GM12878 (cell line): ENCODE results near the gene MTX1. TPM values are rescaled to one million over a fixed set of nuclear protein-coding genes. Genes with fewer than 3 reads are reported as not detected.

Source experiments
- ATAC-seq: fragments of 200-7000 bp; cut with Tn5 transposase; 3 replicates; pipeline ENCODE4 v1.9.1; 2020; ENCODE audit warnings: mild to moderate bottlenecking, moderate library complexity
- BruUV-seq: library from RNA; stranded (reverse); fragments of 400-500 nt; replicated peaks from 2 replicates; lab custom pipeline; 2021; lab: Mats Ljungman, UMichigan
- CTCF ChIA-PET: fragments of 300-600 bp; sonication (Branson Sonifier 250); formaldehyde crosslinking; extraction: SDS; loops from one replicate; lab custom pipeline; 2021; ENCODE audit warnings: inconsistent platforms; lab: Yijun Ruan, JAX
- POLR2A ChIA-PET: fragments of 350-600 bp; formaldehyde crosslinking; extraction: SDS; loops from one replicate; lab custom pipeline; 2021; ENCODE audit warnings: inconsistent platforms; lab: Charles Lee
- RAD21 ChIA-PET: fragments of 300-600 bp; sonication (Branson Sonifier 250); formaldehyde crosslinking; loops from one replicate; lab custom pipeline; 2023; ENCODE audit warnings: antibody characterized with exemption; ENCODE audit not compliant: unreplicated experiment; lab: Charles Lee
- SMC1A ChIA-PET: fragments of 300-600 bp; sonication (Branson Sonifier 250); formaldehyde crosslinking; loops from one replicate; lab custom pipeline; 2023; ENCODE audit not compliant: unreplicated experiment, uncharacterized antibody; lab: Charles Lee
- DNase-seq: peaks from one replicate; pipeline ENCODE4 v3.0.0-alpha.2; 2011; ENCODE audit warnings: low read depth, low spot score
- FAIRE-seq: peaks from 3 replicates; lab custom pipeline; 2011; peaks lifted over from hg19 to GRCh38; lab: Jason Lieb, UNC
- H2AFZ ChIP-seq: 2 replicates; pipeline ENCODE4 v1.6.0; 2011; ENCODE audit warnings: low read depth, low read length, control low read depth; ENCODE audit not compliant: control insufficient read depth
- H3K27ac ChIP-seq: 2 replicates; pipeline ENCODE4 v1.5.1; 2011; ENCODE audit warnings: control low read depth; ENCODE audit not compliant: control insufficient read depth, insufficient read depth
- H3K27me3 ChIP-seq, 2 experiments: replicated peaks in 1 of 2; 2 replicates each; pipeline versions ENCODE4 v1.6.0 to v1.6.1; 2011; ENCODE audit warnings: low read length in 1 of 2; ENCODE audit not compliant: control insufficient read depth in 2 of 2, insufficient read depth in 2 of 2
- H3K36me3 ChIP-seq, 2 experiments: 2 replicates each; pipeline ENCODE4 v1.5.1; 2011; ENCODE audit warnings: low read length in 1 of 2; ENCODE audit not compliant: control insufficient read depth in 2 of 2, insufficient read depth in 2 of 2
- H3K4me1 ChIP-seq: 2 replicates; pipeline ENCODE4 v1.6.1; 2011; ENCODE audit warnings: mild to moderate bottlenecking, low read length, moderate library complexity, mixed read lengths; ENCODE audit not compliant: control insufficient read depth, insufficient read depth
- H3K4me2 ChIP-seq: 2 replicates; pipeline ENCODE4 v1.6.0; 2011; ENCODE audit warnings: control low read depth; ENCODE audit not compliant: control insufficient read depth, insufficient read depth
- H3K4me3 ChIP-seq: fragments of 200-600 bp; sonication (generic); 2 replicates; pipeline ENCODE4 v1.5.1; 2016
- H3K79me2 ChIP-seq: 2 replicates; pipeline ENCODE4 v1.6.0; 2011; ENCODE audit warnings: low read length; ENCODE audit not compliant: control insufficient read depth, insufficient read depth
- H3K9ac ChIP-seq: 2 replicates; pipeline ENCODE4 v1.8.0; 2011; ENCODE audit warnings: low read length, control low read depth, mixed read lengths; ENCODE audit not compliant: control insufficient read depth, insufficient read depth
- H3K9me3 ChIP-seq: replicated peaks from 3 replicates; pipeline ENCODE4 v1.5.1; 2011; ENCODE audit warnings: mild to moderate bottlenecking, low read length; ENCODE audit not compliant: control insufficient read depth, insufficient read depth
- H4K20me1 ChIP-seq: 2 replicates; pipeline ENCODE4 v1.6.0; 2011; ENCODE audit not compliant: control insufficient read depth, insufficient read depth
- CREM ChIP-seq: IDR thresholded peaks from 2 replicates; pipeline ENCODE4 v1.6.1; 2014; ENCODE audit warnings: antibody characterized with exemption, low read depth
- EZH2 ChIP-seq: IDR thresholded peaks from 2 replicates; pipeline ENCODE4 v1.6.1; 2012; ENCODE audit warnings: low read depth, mild to moderate bottlenecking, control low read depth, inconsistent platforms, low read length, borderline replicate concordance; ENCODE audit not compliant: control insufficient read depth
- MXI1 ChIP-seq: fragments of 150-350 bp; IDR thresholded peaks from 2 replicates; pipeline ENCODE4 v1.6.1; 2011; ENCODE audit warnings: low read depth, mild to moderate bottlenecking, inconsistent platforms, low read length, improper control_type of control experiment
- NFYB ChIP-seq: IDR thresholded peaks from 2 replicates; pipeline ENCODE4 v1.6.1; 2011; ENCODE audit warnings: low read depth, mild to moderate bottlenecking, low read length, improper control_type of control experiment, moderate library complexity; ENCODE audit not compliant: insufficient read depth
- TARDBP ChIP-seq: IDR thresholded peaks from 2 replicates; pipeline ENCODE4 v1.6.1; 2016; ENCODE audit warnings: borderline replicate concordance
- WGBS: methylation state at CpG from one replicate; pipeline ENCODE4 v1.1.6; 2016; ENCODE audit warnings: low lambda C conversion rate; ENCODE audit not compliant: insufficient replicate concordance, insufficient coverage; ENCODE audit errors: missing lambda C conversion rate; 5-methylcytosine and 5-hydroxymethylcytosine counted together
- in situ Hi-C: fragments of 300-500 bp; cut with MboI; formaldehyde crosslinking; loops from 9 replicates; pipeline ENCODE4 v1.14.3; 2018; ENCODE audit warnings: mixed read lengths
- intact Hi-C: fragments of 100-400 bp; cut with micrococcal nuclease; formaldehyde crosslinking; loops from one replicate; pipeline ENCODE4 v1.14.2; 2022; ENCODE audit not compliant: unreplicated experiment
- polyA plus RNA-seq, 11 experiments: library from polyadenylated mRNA; depleted of rRNA in 4 of 11; unstranded in 6 of 11; stranded (reverse) in 5 of 11; fragments of >200 nt; fragmentation: Nextera tagmentation in 4 of 11; fragmentation: Illumina TruSeq in 1 of 11; extraction: Ambion mirVana in 4 of 11; extraction: Trizol in 1 of 11; gene quantifications; 1 replicate in 1 of 11; 2 replicates in 10 of 11; pipeline versions ENCODE4 v1.2.1 to v1.2.3, GENCODE V29; 2011 to 2016; ENCODE audit warnings: inconsistent platforms in 2 of 11, missing spikeins in 2 of 11, low read depth in 1 of 11
- total RNA-seq, 4 experiments: library from RNA; depleted of rRNA in 3 of 4; stranded (reverse); fragments of >200 nt in 3 of 4; fragmentation: Illumina TruSeq in 1 of 4; extraction: Trizol in 1 of 4; gene quantifications; 2 replicates each; pipeline versions ENCODE4 v1.2.1 to v1.2.3, GENCODE V29; 2013 to 2021
- TF ChIP-seq, protein P1 (sequence below): fragments of 450-650 bp; IDR thresholded peaks from 2 replicates; pipeline ENCODE4 v1.6.1; 2017; ENCODE audit warnings: mild to moderate bottlenecking, low read depth, inconsistent platforms; ENCODE audit not compliant: poor library complexity, severe bottlenecking
- TF ChIP-seq, protein P2 (sequence below): fragments of 450-650 bp; IDR thresholded peaks from 2 replicates; pipeline ENCODE4 v1.6.1; 2017; ENCODE audit warnings: antibody characterized with exemption, mild to moderate bottlenecking, moderate library complexity
- TF ChIP-seq, protein P3 (sequence below): IDR thresholded peaks from 2 replicates; pipeline ENCODE4 v1.6.1; 2012; ENCODE audit warnings: low read depth, low read length, improper control_type of control experiment
- TF ChIP-seq, protein P4 (sequence below): fragments of 150-350 bp; IDR thresholded peaks from 2 replicates; pipeline ENCODE4 v1.6.1; 2014; ENCODE audit warnings: mild to moderate bottlenecking, low read depth, low read length
- TF ChIP-seq, protein P5 (sequence below): fragments of 450-650 bp; IDR thresholded peaks from 2 replicates; pipeline ENCODE4 v1.6.1; 2017; ENCODE audit warnings: borderline replicate concordance

Gene MTX1
- total and polyA plus RNA-seq, 10 of the 15 experiments (the other 5 are each of a cell fraction or from before 2014, with no cell fraction given), result 15.8 to 92.0 (median 49.1) TPM

DNA sequence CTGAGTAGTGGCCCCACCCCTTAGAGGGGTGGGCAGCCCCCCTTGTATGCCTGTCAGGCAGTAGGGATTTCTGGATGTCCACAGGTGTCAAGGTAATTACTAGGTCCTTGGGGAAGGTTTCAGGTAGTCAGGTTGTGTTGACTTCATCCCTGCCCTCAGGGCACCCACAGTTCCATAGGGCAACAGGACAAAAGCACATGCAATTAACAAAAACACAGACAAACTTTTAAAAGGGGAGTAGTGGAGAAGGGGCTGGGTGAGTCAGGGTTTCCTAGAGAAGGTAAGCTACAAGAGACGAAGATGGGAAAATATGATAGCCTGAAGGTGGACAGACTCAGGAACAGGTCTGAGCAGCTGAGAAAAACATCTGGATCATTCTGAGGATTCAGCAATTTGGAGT is 49.5 kb upstream of the MTX1 start:
- no peak overlapping the region for H3K4me3 ChIP-seq
- no peaks in the 10 kb centered on the region for H3K79me2 ChIP-seq
- no TSS peak for BruUV-seq
- no peak overlapping the region for H3K9ac ChIP-seq
- no peaks in the 10 kb centered on the region for H3K36me3 ChIP-seq
- DNase-seq, result no peak
- intact Hi-C loops (no loop called here), in situ Hi-C loops (no loop called here)
- ChIA-PET SMC1A (no interaction called here), CTCF (no interaction called here), POLR2A (interaction anchor here (0.6 kb wide), 1 partner anchor 181 kb away, joined by 3 read pairs; no protein-coding TSS in a partner anchor), RAD21 (no interaction called here)
- H3K4me1 ChIP-seq, result no peaks in the 10 kb centered on the region
- no peak overlapping the region for H3K27ac ChIP-seq
- no peaks in the 10 kb centered on the region for H3K9me3 ChIP-seq
- no peaks in the 10 kb centered on the region for H3K27me3 ChIP-seq
- FAIRE-seq, result no peak
- no peak for ATAC-seq
- no peak for TF ChIP-seq TARDBP
- TF ChIP-seq CREM, result no peak
- TF ChIP-seq, protein P1, sequence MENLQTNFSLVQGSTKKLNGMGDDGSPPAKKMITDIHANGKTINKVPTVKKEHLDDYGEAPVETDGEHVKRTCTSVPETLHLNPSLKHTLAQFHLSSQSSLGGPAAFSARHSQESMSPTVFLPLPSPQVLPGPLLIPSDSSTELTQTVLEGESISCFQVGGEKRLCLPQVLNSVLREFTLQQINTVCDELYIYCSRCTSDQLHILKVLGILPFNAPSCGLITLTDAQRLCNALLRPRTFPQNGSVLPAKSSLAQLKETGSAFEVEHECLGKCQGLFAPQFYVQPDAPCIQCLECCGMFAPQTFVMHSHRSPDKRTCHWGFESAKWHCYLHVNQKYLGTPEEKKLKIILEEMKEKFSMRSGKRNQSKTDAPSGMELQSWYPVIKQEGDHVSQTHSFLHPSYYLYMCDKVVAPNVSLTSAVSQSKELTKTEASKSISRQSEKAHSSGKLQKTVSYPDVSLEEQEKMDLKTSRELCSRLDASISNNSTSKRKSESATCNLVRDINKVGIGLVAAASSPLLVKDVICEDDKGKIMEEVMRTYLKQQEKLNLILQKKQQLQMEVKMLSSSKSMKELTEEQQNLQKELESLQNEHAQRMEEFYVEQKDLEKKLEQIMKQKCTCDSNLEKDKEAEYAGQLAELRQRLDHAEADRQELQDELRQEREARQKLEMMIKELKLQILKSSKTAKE, result no peak
- no peak for TF ChIP-seq MXI1
- TF ChIP-seq, protein P2, sequence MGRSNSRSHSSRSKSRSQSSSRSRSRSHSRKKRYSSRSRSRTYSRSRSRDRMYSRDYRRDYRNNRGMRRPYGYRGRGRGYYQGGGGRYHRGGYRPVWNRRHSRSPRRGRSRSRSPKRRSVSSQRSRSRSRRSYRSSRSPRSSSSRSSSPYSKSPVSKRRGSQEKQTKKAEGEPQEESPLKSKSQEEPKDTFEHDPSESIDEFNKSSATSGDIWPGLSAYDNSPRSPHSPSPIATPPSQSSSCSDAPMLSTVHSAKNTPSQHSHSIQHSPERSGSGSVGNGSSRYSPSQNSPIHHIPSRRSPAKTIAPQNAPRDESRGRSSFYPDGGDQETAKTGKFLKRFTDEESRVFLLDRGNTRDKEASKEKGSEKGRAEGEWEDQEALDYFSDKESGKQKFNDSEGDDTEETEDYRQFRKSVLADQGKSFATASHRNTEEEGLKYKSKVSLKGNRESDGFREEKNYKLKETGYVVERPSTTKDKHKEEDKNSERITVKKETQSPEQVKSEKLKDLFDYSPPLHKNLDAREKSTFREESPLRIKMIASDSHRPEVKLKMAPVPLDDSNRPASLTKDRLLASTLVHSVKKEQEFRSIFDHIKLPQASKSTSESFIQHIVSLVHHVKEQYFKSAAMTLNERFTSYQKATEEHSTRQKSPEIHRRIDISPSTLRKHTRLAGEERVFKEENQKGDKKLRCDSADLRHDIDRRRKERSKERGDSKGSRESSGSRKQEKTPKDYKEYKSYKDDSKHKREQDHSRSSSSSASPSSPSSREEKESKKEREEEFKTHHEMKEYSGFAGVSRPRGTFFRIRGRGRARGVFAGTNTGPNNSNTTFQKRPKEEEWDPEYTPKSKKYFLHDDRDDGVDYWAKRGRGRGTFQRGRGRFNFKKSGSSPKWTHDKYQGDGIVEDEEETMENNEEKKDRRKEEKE, result no peak
- no peak for TF ChIP-seq EZH2
- TF ChIP-seq NFYB, result no peak
- TF ChIP-seq, protein P3, sequence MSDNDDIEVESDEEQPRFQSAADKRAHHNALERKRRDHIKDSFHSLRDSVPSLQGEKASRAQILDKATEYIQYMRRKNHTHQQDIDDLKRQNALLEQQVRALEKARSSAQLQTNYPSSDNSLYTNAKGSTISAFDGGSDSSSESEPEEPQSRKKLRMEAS, result no peak
- TF ChIP-seq, protein P4, sequence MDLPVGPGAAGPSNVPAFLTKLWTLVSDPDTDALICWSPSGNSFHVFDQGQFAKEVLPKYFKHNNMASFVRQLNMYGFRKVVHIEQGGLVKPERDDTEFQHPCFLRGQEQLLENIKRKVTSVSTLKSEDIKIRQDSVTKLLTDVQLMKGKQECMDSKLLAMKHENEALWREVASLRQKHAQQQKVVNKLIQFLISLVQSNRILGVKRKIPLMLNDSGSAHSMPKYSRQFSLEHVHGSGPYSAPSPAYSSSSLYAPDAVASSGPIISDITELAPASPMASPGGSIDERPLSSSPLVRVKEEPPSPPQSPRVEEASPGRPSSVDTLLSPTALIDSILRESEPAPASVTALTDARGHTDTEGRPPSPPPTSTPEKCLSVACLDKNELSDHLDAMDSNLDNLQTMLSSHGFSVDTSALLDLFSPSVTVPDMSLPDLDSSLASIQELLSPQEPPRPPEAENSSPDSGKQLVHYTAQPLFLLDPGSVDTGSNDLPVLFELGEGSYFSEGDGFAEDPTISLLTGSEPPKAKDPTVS, result no peak
- TF ChIP-seq, protein P5, sequence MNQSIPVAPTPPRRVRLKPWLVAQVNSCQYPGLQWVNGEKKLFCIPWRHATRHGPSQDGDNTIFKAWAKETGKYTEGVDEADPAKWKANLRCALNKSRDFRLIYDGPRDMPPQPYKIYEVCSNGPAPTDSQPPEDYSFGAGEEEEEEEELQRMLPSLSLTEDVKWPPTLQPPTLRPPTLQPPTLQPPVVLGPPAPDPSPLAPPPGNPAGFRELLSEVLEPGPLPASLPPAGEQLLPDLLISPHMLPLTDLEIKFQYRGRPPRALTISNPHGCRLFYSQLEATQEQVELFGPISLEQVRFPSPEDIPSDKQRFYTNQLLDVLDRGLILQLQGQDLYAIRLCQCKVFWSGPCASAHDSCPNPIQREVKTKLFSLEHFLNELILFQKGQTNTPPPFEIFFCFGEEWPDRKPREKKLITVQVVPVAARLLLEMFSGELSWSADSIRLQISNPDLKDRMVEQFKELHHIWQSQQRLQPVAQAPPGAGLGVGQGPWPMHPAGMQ, result no peak
- H4K20me1 ChIP-seq, result no peaks in the 10 kb centered on the region
- 40% methylated on average over 1 of the region's 1 CpG for WGBS
- H2AFZ ChIP-seq, result no peak overlapping the region
- no peak overlapping the region for H3K4me2 ChIP-seq
